ENCODE measurements around the gene TSR1.

Gene TSR1

DNA sequence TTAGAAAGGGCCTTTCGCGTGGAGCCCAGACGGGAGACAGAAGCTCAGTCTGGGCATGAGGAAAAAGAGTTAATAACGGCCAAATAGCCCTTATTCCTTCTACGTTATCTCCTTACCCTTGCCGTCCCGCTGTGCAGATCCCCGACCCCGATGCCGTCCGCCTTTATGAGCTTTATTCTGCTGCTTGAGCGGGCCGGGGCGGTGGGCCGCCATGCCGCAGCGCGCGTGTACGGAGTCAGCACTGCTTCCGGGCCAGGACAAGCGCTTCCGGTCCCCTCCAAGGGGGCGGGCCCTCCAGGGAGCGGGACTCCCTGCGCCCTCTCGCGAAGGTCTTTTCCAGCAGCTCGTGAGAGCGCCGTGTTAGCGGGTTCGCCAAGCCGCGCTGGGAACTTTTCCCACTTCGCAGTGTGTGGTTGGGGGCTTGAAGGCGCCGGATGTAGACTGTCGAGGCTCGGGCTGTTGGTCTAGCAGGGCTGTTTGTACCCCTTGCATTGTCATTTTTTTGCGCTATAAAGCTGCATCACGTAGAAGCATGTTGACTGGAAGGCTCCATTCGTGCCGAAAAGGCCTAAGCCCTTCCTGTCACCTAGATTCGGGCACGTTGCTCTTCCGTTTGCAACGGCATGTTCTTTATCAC lies at the start of gene TSR1:
Gene TSR1, minus strand, starts transcription at position 243 of the 637 bp plus-strand sequence. Its CDS starts 30 bp downstream, at position 213.
- H3K27me3 ChIP-seq (replicated peaks; ENCODE audit: control insufficient read depth, insufficient read depth, low read length): no peaks in the 10 kb centered on the region
- H3K9me3 ChIP-seq (ENCODE audit: control insufficient read depth, low read length): no peaks in the 10 kb centered on the region
- H3K36me3 ChIP-seq (ENCODE audit: control insufficient read depth, insufficient read depth, low read length, severe bottlenecking): peaks cover 39% of the 10 kb centered on the region

DNA sequence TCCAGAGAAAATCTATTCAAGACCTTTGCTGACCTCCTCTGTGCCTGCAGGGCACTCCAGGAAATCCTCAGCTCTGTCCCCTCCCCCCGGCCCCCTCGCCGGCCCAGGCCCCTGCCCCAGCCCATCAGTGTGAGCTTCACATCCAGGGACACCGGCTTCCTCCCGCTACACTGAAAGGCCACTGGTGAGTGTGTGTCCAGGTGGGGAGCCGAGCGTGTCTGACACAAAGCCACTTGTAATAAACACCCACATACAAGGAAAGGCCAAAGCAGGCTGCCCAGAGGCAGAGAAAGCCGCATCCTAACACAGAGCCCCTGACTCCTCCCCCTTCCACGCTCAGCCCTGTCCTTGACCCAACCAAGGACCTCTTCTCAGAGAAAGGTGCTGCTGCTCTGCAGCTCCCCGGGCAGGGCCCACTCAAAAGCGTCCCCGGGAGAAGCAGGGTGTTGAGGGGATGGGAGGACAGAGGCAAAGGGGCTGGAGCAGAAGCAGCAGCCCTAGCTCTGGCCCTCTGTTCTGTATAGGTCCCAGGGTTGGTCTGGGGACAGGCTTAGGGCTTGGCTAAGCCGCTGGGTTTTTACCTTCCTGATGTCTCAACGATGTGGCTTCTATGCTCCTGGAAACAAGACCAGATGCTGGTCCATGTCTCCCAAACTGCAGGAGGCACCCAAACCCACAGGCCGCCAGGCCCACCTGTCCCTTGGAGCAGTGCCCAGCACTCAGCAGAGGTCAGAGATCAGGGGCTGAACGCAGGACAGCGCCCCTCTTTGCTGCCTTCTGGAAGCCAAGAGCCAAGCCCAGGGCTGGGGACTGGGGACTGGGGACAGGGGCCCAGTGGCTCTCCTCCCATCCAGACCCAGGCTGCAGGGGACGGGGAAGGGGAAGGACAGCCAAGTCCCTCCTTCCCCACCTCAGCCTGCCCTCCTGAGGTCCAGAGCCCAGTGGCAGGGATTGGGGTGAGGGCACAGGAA lies 49.3 kb upstream of the TSR1 start:
- H3K9me3 ChIP-seq (ENCODE audit: control insufficient read depth, low read length): no peaks in the 10 kb centered on the region
- H3K4me3 ChIP-seq (ENCODE audit: low read length): no peak overlapping the region
- peaks cover 30% of the 10 kb centered on the region for H3K4me1 ChIP-seq (ENCODE audit: control insufficient read depth, insufficient read depth, low read length)
- peaks cover 21% of the 10 kb centered on the region for H3K36me3 ChIP-seq (ENCODE audit: control insufficient read depth, insufficient read depth, low read length, severe bottlenecking)
- H3K9ac ChIP-seq (ENCODE audit: low read length): no peak overlapping the region
- no peak for DNase-seq (ENCODE audit: low read depth)
- no peaks in the 10 kb centered on the region for H3K27me3 ChIP-seq (replicated peaks; ENCODE audit: control insufficient read depth, insufficient read depth, low read length)

More for the DNA sequence above, at the start of gene TSR1:
- Histone ChIP-seq H3K4me3 (ENCODE audit: low read length) (peak within 1 kb of the TSS; percentile 97), H3K4me1 (ENCODE audit: control insufficient read depth, insufficient read depth, low read length) (peaks cover 21% of the 10 kb centered on the region), H3K9ac (ENCODE audit: low read length) (peak within 1 kb of the TSS; percentile 96)
- peak; percentile 98 for DNase-seq (ENCODE audit: low read depth)

DNA sequence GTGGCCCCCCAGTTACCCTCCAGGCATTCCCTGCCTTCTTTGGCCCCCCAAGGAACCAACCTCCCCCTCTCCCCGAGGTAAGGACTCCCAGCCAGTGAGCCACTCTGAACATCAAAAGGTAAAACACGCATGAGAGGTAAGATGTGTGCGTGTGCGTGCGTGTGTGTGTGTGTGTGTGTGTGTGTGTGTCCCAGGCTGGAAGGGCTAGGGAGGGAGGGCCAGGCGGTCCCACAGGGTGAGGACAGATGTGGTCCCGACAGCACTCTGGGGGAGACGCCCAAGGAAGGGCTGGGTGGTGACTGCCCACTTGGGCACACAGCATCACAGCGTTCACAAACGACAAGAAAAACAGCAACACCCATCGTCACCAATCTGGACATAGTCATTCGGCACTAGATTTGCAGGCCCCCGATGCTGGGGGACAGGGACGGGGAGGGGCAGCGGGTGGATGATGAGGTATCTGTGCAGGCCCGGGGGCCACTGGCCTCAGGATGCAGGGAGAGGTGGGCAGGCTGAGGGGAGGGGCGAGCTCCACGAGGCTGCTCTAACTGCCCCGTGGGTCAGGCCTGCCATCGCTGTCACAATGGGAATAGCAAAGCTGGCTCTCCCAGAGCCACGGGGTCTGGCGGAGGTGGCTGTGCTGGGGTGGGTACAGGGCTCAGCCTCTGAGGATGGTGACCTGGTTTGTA lies 48.3 kb upstream of the TSR1 start:
- peaks cover 21% of the 10 kb centered on the region for H3K36me3 ChIP-seq (ENCODE audit: control insufficient read depth, insufficient read depth, low read length, severe bottlenecking)
- H3K9ac ChIP-seq (ENCODE audit: low read length): no peak overlapping the region
- H3K9me3 ChIP-seq (ENCODE audit: control insufficient read depth, low read length): no peaks in the 10 kb centered on the region
- H3K4me1 ChIP-seq (ENCODE audit: control insufficient read depth, insufficient read depth, low read length): peaks cover 25% of the 10 kb centered on the region
- H3K27me3 ChIP-seq (replicated peaks; ENCODE audit: control insufficient read depth, insufficient read depth, low read length): no peaks in the 10 kb centered on the region
- no peak for DNase-seq (ENCODE audit: low read depth)
- H3K4me3 ChIP-seq (ENCODE audit: low read length): no peak overlapping the region

- H3K9ac ChIP-seq (ENCODE audit: low read length): no peak overlapping the region
These were observed 47.4 kb upstream of the TSR1 start for GRCh38 chr17:2383628-2384167.

DNA sequence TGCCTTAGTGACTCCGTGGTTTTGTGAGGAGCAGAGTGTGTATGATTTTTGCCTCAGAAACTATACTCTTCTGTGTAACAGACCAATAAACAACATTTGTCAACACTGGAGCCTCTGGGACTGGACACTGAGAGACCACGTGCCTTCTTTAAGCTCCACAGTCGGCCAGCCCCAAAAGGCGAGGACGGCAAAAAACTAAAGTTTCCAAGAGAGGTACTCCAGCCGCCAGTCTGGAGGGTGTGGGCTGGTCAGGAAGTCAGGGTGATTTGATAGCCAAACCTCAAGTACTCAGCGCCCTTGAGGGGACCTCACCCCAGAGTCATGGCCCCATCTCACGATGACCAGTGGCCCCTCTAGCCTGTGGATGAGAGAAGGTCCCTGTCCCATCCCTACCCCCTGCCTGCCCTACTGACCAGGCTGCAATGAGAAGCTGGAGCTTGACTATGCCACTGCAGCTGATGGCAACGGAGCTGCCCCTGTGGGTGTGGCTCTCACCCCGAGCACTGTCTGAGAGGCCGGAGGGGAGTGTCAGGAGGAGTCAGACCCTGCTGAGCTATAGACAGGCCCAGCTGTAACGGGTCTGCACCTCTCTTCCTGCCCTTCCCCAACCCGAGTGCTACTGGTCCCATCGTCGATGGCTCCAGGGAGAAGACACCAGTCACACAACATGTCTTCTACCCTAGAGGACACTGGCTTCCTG lies 44.8 kb upstream of the TSR1 start:
- peaks cover 25% of the 10 kb centered on the region for H3K4me1 ChIP-seq (ENCODE audit: control insufficient read depth, insufficient read depth, low read length)
- H3K9ac ChIP-seq (ENCODE audit: low read length): peak overlapping the region; percentile 47
- no peak for DNase-seq (ENCODE audit: low read depth)
- H3K9me3 ChIP-seq (ENCODE audit: control insufficient read depth, low read length): no peaks in the 10 kb centered on the region
- no peak overlapping the region for H3K4me3 ChIP-seq (ENCODE audit: low read length)
- peaks cover 32% of the 10 kb centered on the region for H3K36me3 ChIP-seq (ENCODE audit: control insufficient read depth, insufficient read depth, low read length, severe bottlenecking)
- no peaks in the 10 kb centered on the region for H3K27me3 ChIP-seq (replicated peaks; ENCODE audit: control insufficient read depth, insufficient read depth, low read length)

More at GRCh38 chr17:2383628-2384167, 47.4 kb upstream of the TSR1 start:
- Histone ChIP-seq H3K4me1 (ENCODE audit: control insufficient read depth, insufficient read depth, low read length) (peaks cover 25% of the 10 kb centered on the region), H3K4me3 (ENCODE audit: low read length) (no peak overlapping the region), H3K27me3 (replicated peaks; ENCODE audit: control insufficient read depth, insufficient read depth, low read length) (no peaks in the 10 kb centered on the region), H3K9me3 (ENCODE audit: control insufficient read depth, low read length) (no peaks in the 10 kb centered on the region), H3K36me3 (ENCODE audit: control insufficient read depth, insufficient read depth, low read length, severe bottlenecking) (peaks cover 30% of the 10 kb centered on the region)
- no peak for DNase-seq (ENCODE audit: low read depth)

DNA sequence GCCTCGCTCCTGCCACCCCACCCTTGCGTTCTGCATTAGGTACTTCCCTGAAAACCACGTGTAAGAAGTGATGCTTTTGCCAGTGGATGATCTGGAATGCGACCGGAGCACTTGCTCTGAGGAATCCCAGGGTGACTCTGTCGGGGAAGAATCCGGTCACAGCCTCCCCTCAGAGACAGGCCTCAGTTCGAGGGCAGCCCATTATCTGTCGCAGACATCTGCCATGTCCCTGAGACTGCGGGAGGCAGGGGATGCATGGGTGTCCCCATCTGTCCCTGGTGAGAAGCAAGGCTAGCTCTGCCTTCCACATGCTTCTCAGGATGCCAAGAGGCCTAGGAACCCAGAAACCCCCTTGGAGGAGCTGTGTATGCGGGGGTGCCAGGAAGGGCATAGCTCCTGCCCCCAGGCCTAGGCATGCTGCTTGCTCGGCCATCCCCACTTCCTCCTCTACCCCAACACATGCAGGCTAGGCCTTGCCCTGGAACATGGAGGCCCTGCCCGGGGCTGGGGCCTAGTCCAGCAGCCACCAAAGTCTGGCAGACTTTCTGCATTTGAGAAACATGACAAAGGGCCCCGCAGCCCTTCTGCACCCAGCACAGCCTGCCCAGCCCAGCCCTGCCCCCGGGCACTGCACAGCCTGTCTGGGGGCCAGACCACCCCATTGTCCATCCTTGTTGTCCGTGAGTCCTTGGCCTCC lies 44.1 kb upstream of the TSR1 start:
- H3K9me3 ChIP-seq (ENCODE audit: control insufficient read depth, low read length): no peaks in the 10 kb centered on the region
- H3K4me3 ChIP-seq (ENCODE audit: low read length): no peak overlapping the region
- peaks cover 25% of the 10 kb centered on the region for H3K36me3 ChIP-seq (ENCODE audit: control insufficient read depth, insufficient read depth, low read length, severe bottlenecking)
- H3K4me1 ChIP-seq (ENCODE audit: control insufficient read depth, insufficient read depth, low read length): peaks cover 25% of the 10 kb centered on the region
- no peaks in the 10 kb centered on the region for H3K27me3 ChIP-seq (replicated peaks; ENCODE audit: control insufficient read depth, insufficient read depth, low read length)
- DNase-seq (ENCODE audit: low read depth): no peak
- peak overlapping the region; percentile 47 for H3K9ac ChIP-seq (ENCODE audit: low read length)

- Histone ChIP-seq H3K9ac (ENCODE audit: low read length) (peak overlapping the region; percentile 47), H3K27me3 (replicated peaks; ENCODE audit: control insufficient read depth, insufficient read depth, low read length) (no peaks in the 10 kb centered on the region), H3K4me1 (ENCODE audit: control insufficient read depth, insufficient read depth, low read length) (peaks cover 25% of the 10 kb centered on the region), H3K36me3 (ENCODE audit: control insufficient read depth, insufficient read depth, low read length, severe bottlenecking) (peaks cover 24% of the 10 kb centered on the region), H3K9me3 (ENCODE audit: control insufficient read depth, low read length) (no peaks in the 10 kb centered on the region), H3K4me3 (ENCODE audit: low read length) (no peak overlapping the region)
- DNase-seq (ENCODE audit: low read depth): no peak
These were observed 43.4 kb upstream of the TSR1 start for GRCh38 chr17:2379489-2380225.

GRCh38 chr17:2378905-2379304 lies 42.6 kb upstream of the TSR1 start:
- peaks cover 24% of the 10 kb centered on the region for H3K36me3 ChIP-seq (ENCODE audit: control insufficient read depth, insufficient read depth, low read length, severe bottlenecking)
- H3K9ac ChIP-seq (ENCODE audit: low read length): no peak overlapping the region
- no peak overlapping the region for H3K4me3 ChIP-seq (ENCODE audit: low read length)
- H3K4me1 ChIP-seq (ENCODE audit: control insufficient read depth, insufficient read depth, low read length): peaks cover 25% of the 10 kb centered on the region
- H3K9me3 ChIP-seq (ENCODE audit: control insufficient read depth, low read length): no peaks in the 10 kb centered on the region
- H3K27me3 ChIP-seq (replicated peaks; ENCODE audit: control insufficient read depth, insufficient read depth, low read length): no peaks in the 10 kb centered on the region
- no peak for DNase-seq (ENCODE audit: low read depth)

DNA sequence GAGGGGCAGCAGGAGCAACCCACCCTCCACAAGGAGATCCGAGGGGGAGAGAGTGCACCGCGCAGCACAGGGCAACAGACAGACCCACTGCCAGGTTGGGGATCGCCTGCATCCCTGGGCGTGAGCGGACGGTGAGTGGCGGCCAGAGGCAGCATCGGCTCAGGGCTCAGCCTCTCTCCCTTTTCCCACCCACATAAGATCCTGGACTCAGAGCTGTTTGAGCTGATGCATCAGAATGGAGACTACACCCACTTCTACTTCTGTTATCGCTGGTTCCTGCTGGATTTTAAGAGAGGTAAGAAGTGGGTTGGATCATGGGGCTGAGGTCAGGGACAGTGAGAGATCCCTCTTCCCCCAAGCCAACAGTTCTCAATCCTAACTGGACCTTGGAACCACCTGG lies 41.4 kb upstream of the TSR1 start:
- DNase-seq (ENCODE audit: low read depth): no peak
- peaks cover 24% of the 10 kb centered on the region for H3K36me3 ChIP-seq (ENCODE audit: control insufficient read depth, insufficient read depth, low read length, severe bottlenecking)
- H3K9ac ChIP-seq (ENCODE audit: low read length): no peak overlapping the region
- no peak overlapping the region for H3K4me3 ChIP-seq (ENCODE audit: low read length)
- H3K9me3 ChIP-seq (ENCODE audit: control insufficient read depth, low read length): no peaks in the 10 kb centered on the region
- no peaks in the 10 kb centered on the region for H3K27me3 ChIP-seq (replicated peaks; ENCODE audit: control insufficient read depth, insufficient read depth, low read length)
- H3K4me1 ChIP-seq (ENCODE audit: control insufficient read depth, insufficient read depth, low read length): peaks cover 21% of the 10 kb centered on the region

- H3K36me3 ChIP-seq (ENCODE audit: control insufficient read depth, insufficient read depth, low read length, severe bottlenecking): peaks cover 28% of the 10 kb centered on the region
- no peak overlapping the region for H3K4me3 ChIP-seq (ENCODE audit: low read length)
- no peak overlapping the region for H3K9ac ChIP-seq (ENCODE audit: low read length)
- H3K9me3 ChIP-seq (ENCODE audit: control insufficient read depth, low read length): no peaks in the 10 kb centered on the region
- no peak for DNase-seq (ENCODE audit: low read depth)
- H3K27me3 ChIP-seq (replicated peaks; ENCODE audit: control insufficient read depth, insufficient read depth, low read length): no peaks in the 10 kb centered on the region
- H3K4me1 ChIP-seq (ENCODE audit: control insufficient read depth, insufficient read depth, low read length): peaks cover 8% of the 10 kb centered on the region
These were observed 39.9 kb upstream of the TSR1 start for GRCh38 chr17:2376107-2376506.
